GM21723 (cell line): ENCODE measurements around the gene PKP2.
A peak's percentile ranks its signal among the peaks of the same experiment; 100 is the strongest.

Source experiments
- ATAC-seq: cut with Tn5 transposase; IDR thresholded peaks from one replicate; pipeline ENCODE4 v1.9.1; 2021; ENCODE audit warnings: mild to moderate bottlenecking, moderate library complexity; ENCODE audit not compliant: unreplicated experiment

Gene PKP2

DNA sequence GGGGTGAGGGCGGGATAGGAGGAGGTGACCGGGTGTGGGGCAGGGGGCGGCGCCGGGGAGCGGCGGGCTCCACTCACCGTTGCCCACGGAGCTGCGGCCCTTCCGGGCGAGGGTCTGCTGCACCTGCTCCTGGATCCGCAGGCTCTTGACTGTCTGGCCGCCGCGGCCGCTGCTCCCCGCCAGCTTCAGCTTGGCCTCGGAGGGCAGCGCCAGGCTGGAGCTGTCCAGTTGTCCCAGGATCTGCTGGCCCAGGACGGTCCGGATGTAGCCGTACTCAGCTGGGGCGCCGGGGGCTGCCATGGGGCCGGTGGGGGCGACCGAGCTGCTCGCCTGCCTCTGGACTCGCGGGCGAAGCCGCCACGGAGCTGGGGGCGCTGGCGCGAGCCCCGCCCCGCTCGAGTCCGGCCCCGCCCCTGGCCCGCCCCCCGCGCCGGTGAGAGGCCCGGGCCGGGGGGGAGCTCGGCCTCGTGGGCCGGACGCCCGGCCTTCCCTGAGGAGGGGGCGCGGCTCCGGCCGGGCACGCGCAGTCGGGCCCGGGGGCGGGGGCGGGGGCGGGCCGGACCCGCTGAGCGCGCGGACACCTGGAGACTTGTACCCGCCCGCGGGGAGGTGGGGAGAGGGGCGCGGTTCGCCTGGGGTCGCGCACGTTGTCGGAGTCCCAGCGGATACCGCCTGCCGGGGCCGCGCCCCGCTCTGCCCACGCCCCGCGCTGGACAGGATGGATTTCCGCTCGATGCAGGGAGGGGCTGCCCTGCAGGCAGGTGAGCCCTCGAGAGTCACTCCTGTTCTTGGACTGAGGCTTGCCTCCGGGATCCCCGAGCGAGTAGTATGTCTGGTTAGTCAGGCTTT, at the start of gene PKP2:
PKP2 (minus strand) TSS at position 346 of the 849 bp plus-strand sequence; CDS start at position 300, 46 bp downstream.
- ATAC-seq, result peak; percentile 62

DNA sequence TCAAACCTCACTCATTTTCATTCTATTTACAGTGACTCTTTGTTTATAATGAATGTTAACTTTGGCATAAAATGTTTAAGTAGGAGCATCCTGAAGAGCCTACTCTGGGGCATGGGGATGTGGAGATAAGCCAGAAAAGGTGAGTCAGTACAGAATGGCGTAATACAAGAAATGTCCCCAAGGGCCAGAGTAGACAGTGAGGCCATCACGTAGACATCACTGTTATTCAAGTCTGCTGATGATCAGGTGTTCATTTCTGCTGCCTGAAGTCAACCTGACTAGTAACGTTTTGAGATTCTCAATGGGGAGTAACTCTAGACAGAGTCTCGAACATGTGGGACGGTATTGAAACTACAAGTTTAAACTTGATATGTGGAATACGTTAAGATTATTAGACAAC, 47.6 kb upstream of the PKP2 start:
- no peak for ATAC-seq

DNA sequence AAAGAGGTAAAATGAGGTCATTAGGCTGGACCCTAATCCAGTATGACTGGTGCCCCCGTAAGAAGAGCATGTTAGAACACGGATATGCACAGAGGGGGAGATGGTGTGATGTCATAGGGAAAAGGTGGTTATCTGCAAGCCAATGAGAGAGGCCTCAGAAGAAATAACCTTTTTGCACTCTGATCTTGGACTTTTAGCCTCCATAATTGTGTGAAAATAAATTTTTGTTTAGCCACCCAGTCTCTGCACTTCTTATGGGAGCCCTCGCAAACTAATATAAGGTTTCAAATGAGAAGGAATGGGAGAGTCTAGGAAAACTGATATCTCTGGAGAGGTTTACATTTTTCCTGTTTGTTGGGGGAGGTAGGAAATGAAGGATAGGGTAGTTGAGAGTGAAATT, 43.2 kb upstream of the PKP2 start:
- ATAC-seq, result no peak

DNA sequence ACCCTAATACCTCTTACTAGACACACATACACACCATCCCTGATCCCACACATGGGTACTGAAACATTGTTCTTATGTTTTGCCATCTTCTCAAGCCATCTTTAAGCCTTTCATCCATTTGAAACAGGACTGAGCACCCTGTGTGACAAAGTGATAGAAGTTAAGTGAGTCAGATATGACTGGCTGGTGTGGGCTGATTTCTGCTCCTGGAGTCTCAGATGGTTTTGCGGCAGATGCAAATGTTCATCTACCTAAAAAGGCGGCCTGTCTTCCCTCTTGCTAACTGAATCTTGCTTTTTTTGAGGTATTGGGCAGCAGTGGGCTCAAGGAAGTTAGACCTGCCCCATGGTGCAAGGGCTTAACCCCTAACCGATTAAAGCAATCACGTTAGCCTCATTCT, 30.4 kb upstream of the PKP2 start:
- no peak for ATAC-seq

DNA sequence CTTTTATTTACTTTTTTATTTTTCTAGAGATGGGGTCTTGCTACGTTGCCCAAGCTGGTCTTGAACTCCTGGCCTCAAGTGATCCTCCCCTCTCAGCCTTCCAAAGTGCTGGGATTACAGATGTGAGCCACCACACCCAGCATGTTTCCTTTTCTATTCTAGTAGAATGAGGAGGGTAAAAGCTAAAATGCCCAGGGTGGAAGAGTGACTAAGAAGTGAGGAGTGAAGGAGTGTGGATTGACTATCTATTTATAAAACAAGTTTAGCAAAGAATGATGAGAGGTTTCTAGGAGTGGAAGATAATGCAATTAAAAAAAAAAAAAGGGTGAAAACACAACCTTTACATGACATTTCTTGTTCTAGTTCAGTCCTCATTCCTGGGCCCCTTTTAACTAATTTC, 29.8 kb upstream of the PKP2 start:
- ATAC-seq, result no peak

DNA sequence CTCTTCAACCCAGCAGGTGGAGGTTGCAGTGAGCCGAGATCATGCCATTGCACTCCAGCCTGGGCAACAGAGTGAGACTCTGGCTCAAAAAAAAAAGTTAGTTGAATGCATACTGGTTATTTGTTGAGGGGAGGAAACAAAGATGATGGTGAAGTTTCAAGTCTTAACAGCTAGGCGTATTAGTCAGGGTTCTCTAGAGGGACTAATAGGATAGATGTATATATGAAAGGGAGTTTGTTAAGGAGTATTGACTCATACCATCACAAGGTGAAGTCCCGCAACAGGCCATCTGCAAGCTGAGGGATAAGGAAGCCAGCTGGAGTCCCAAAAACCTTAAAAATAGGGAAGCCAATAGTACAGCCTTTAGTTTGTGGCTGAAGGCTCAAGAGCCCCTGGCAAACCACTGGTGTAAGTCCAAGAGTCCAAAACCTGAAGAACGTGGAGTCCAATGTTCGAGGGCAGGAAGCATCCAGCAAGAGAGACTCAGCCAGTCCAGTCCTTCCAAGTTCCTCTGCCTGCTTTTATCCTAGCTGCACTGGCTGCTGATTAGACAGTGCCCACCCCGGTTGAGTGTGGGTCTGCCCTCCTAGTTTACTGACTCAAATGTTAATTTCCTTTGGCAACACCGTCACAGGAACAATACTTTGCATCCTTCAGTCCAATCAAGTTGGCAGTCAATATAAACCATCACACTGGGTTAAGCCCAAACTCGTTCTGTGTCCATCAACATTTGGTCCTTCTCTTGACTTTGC, 26.1 kb upstream of the PKP2 start:
- ATAC-seq, result no peak

DNA sequence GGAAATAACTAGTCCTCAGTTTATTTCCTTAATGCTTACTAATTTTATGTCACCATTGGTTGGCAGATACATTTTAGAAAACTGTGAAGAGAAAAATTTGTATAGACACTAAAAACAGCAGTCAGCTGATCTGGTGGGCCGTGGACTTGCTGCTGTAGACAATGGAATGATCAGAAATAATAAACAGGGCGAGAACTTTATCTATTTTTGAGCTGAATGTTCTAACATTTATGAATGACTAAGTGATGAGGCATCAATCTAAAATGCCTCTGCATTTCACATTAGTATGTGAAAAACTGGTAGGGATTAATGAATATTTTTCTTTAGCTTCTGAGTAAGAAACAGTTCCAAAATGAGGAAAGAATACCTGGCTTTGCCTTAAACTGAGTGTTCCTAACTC, 24.8 kb upstream of the PKP2 start:
- no peak for ATAC-seq

DNA sequence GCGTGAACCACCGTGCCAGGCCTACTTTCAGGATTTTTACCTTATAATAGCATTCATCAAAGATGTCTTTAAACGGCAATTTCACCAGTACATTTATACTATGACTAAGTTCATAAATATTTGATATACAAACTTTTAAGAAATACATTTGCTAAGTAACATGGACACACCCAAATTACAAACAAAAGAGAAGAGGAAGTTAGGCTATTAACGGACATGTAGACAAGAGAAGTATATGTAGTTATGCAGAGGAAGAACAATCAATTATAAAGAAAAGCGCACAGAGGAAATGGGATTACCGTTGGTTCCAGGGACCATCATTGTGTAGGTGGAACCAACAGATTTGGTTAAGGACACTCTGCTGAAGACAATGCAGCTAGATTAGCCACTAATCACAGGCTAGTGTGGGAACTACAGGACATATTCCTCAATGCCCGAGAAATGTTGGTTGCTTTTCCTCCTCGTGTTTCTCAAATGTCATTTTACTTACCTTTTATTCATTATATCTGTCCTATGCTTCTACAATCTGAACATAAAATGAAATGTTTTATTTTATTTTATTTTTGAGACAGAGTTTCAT, 24.0 kb upstream of the PKP2 start:
- ATAC-seq, result no peak

DNA sequence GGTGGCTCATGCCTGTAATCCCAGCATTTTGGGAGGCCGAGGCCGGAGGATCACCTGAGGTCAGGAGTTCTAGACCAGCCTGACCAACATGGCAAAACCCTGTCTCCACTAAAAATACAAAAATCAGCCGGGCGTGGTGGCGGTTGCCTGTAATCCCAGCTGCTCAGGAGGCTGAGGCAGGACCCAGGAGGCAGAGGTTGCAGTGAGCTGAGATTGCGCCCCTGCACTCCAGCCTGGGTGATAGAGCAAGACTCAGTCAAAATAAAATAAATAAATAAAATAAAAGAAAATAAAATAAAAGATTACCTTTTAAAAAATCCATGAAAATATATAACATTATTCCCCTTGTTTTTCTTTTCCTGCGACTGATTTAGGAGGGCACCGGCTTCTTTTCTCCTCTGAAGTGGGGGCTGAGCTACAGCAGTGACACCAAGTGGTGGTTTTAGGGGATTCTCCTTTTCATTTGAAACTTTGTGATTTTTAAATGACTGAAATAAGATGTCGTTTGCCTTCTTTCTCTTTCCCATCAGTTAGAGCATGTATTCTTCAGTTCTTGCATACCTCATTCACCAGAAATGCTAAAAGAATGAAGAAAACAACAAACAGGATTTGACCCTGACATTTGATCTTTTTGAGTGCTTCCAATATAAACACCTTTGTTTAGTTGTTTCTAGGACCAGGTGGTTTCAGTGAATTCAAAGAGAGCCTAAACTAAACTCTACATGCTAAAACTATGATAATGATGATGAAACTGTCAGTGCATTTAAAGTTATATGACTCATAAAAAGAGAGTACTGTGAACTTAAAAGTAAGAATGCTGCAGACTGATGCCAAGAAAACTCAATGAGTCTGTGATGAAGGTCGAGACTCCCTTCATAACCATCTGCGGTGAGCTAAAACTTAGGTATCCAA, 22.6 kb upstream of the PKP2 start:
- ATAC-seq, result peak; percentile 80

DNA sequence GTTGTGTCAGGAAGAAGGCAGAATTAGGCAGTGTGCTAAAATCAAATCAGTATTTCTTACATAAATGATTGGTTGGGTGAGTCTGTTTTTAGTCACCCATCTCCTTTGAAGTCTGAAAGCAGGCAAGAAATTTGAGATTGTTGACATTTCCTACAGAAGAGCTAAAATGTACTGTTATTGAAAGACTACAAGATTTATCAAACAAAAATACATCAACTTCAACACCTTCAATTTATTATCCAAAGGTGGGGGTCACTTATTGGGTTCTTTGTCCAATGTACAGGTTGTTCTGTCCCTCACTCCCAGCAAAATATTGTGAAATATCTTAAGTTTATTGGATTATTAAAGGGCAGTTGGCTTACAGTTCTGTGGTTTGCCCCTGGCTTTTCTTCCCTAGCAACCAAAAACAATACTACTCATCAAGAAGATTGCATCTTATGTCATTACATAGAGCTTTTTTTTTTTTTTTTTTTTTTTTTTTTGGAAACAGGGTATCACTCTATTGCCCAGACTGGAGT, 20.6 kb upstream of the PKP2 start:
- ATAC-seq, result no peak

DNA sequence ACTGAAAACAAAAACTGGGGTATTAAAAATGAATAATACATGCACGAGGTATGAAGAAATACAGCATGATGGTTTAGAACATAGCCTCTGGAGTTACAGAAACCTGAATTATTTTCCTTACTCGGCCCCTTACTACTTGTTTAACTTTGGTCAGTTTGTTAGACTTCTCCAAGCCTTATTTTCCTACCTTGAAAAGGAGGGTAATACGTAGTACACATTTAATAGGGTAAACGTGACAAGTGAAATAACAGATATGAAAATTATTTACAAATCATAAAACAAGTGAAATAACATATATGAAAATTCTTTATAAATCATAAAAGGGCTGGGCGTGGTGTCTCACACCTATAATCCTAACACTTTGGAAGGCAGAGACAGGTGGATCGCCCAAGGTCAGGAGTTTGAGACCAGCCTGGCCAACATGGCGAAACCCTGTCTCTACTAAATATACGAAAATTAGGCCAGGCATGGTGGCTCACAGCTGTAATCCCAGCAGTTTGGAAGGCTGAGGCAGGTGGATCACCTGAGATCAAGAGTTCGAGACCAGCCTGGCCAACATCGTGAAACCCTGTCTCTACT, 11.4 kb upstream of the PKP2 start:
- ATAC-seq, result no peak

DNA sequence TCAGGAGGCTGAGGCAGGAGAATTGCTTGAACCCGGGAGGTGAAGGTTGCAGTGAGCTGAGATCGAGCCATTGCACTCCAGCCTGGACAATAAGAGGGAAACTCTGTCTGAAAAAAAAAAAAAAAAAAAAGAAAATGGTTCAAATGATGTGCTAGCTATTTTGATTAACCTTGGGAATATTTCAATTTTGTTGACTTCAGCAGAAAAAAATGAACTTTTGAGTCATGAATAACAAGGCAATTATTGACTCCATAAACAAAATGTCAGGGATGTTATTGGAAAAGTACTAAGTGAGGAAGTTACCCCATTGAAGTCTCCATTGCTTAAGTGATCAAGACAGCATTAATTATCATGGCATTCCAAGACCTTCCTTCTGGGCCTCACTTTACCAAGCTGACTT, 10.6 kb upstream of the PKP2 start:
- no peak for ATAC-seq

DNA sequence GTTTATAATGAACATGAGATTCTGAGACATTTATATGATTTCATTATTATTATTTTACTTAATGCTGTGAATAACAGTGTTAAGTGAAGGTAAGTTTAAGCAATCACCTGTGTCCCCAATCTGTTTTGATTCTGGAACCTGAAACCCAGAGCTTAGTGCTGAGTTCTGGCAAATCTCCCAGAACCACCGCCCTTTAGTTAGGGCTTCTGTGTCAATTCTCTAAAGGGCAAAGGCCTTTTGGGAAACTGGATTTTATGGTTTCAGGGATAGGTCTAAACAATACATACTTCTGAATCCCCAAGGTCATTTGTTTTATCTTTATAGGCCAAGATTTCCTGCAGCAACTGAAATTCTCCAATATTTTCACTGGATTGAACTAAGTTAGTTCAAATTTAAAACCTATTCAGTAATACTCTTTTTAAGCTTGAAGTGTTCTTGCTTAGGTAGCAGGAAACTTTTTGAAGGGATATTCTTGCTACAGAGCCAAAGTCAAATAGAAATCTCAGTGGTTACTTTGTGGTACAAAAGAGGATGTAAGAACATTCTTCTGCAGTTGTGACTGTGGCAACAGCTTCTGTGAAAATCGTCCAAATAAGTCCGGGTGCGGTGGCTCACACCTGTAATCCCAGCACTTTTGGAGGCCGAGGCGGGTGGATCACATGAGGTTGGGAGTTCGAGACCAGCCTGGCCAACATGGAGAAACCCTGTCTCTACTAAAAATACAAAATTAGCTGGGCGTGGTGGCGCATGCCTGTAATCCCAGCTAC, 10.0 kb upstream of the PKP2 start:
- ATAC-seq, result peak; percentile 98

DNA sequence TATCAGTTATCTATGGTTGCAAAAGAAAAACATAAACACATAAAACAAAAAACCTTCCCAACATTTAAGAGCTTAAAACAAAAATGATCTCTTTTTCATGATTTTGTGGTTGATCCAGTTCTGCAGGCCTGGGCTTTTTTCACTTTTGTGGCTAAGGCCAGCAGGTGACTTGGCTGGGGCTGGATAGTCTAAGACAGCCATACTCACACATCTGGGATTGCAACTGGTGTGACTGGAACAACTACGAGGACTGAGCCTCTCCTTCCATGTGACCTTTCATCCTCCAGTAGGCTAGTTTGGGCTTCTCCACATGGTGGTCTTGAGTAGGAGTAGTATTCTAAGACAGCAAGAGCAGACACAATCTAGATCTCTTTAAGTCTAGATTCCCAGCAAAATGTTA, 7.2 kb upstream of the PKP2 start:
- no peak for ATAC-seq

DNA sequence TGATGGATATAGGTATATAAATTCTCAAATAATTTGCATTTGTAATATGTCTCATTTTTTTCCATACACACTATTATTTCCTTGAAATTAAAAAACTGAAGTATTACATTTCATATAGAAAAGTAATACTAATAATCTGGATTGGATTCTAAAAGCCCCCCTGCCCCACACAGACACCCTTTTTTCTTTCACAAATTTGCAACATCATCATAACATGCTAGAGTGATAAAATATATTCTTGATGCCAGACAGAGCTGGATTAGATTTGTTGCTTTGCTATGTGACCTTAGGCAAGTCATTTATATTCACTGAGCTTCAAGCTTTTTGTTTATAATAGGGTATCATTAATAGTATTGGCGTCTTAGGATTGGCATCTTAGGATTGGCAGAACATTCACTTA, 6.7 kb upstream of the PKP2 start:
- no peak for ATAC-seq

DNA sequence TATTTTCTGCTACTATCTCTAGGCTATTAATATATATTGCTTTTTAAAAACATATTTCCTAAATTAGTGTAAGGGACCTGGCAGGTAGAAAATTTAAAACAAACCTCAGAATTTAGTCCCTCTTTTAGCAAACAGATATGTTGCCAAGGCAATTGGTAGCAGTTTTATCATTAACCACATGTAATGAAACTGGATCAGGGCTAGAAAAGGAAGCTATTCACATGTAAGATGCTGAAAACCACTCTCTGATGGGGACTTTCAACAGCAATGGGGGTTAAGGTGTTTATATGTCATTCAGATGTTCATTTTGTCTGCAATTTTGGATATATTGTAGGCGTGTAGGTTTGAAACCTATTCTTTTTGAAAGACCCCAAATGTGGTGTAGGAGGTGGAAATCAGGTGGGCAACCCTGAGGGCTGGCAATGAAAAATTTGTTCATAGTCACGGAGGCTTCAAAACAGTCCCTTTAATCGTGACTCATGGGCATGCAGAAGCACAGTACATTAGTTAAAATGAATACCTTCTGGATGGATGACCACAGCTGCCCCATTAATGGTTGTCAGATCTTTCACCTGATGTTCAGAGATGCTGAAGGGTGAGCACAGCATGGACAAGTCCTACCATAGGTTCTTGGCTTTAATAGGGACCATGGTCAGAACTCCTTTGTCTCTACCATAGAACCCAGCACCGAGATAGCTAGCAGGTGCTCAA, 5.9 kb upstream of the PKP2 start:
- ATAC-seq, result no peak

DNA sequence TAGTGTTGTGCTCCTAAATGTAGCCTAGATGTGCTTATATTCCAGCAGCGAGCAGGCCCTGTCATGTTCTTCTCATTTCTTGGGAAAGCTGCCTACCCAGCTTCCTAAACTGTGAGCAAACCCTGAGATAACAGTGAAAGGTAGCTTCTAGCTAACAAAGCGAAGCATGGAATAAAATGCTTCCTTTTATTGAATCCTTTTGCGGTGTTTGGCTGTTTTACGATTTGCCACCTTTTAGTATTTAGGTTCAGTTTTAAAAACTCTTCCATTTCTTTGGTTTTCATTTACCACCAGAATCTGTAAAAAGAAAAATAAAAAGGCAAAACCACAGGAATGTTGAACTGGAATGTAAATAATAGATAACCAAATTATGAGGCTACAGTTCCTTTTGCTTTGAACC, 5.0 kb upstream of the PKP2 start:
- no peak for ATAC-seq

DNA sequence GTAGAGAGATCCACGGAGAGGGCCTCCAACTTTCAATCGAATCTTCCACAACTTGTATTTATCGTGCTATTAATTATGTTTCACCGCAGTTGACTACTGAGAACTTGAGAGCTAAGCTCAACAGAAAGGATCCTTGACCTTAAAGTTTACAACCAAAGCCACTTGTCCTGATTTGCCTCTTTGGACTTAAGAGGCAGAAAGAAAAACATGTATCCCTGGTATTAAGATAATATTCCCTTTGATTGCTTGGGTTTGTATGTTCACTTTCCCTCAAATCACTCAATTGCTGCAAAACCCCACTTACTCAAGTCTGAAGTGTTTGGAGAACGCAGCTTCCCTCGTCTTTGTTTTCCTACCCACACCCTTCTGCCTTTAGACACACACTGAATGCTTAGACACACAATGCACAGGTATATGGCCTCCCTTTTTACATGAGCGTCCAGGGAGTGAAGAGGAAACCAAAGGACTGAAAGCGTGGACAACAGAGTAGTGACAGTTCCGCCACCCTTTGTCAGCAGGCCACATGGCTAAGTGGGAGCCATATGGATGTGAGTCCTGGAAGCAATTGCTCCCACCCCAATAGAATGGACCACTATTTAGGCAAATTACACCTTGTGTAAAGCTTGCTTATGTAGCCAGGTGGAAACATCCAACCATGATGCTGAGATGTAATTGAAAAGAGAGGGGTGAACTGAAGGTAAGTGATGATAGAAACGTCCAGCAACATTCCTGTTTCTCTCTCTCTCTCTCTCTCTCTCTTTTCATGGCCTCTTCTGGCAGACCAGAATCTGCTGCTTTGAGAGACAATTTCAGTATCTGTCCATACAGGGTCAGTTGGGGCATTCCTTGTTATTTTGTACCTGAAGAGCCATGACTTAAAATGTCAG, 1.4 kb upstream of the PKP2 start:
- no peak for ATAC-seq
